Fibroblast of pulmonary artery (primary cell): ENCODE results near the gene SHROOM3.

Source experiments
- DNase-seq: peaks from one replicate; pipeline ENCODE4 v3.0.0-alpha.2; 2010; ENCODE audit warnings: low read depth
- H3K4me3 ChIP-seq: replicated peaks from 2 replicates; pipeline ENCODE4 v1.5.1; 2011; ENCODE audit warnings: low read depth, mild to moderate bottlenecking, control low read depth, low read length, moderate library complexity
- CTCF ChIP-seq: IDR thresholded peaks from 2 replicates; pipeline ENCODE4 v1.5.1; 2011; ENCODE audit warnings: mild to moderate bottlenecking, control low read depth, low read length, inconsistent platforms; ENCODE audit errors: missing control alignments

SHROOM3 gene

GRCh38 chr4:76523593-76523992 lies 88.6 kb downstream of the SHROOM3 start:
- TF ChIP-seq CTCF, result no peak
- no peak for DNase-seq
- H3K4me3 ChIP-seq, result no peak overlapping the region

- no peak for DNase-seq
- no peak overlapping the region for H3K4me3 ChIP-seq
- TF ChIP-seq CTCF, result no peak
These were observed 90.7 kb downstream of the SHROOM3 start for GRCh38 chr4:76525751-76526150.

GRCh38 chr4:76526585-76526990 lies 91.6 kb downstream of the SHROOM3 start:
- H3K4me3 ChIP-seq, result no peak overlapping the region
- TF ChIP-seq CTCF, result no peak
- peak; percentile 77 for DNase-seq

GRCh38 chr4:76527666-76528065 lies 92.6 kb downstream of the SHROOM3 start:
- no peak for TF ChIP-seq CTCF
- no peak for DNase-seq
- no peak overlapping the region for H3K4me3 ChIP-seq

GRCh38 chr4:76531597-76531996 lies 96.6 kb downstream of the SHROOM3 start:
- TF ChIP-seq CTCF, result no peak
- DNase-seq, result no peak
- no peak overlapping the region for H3K4me3 ChIP-seq

GRCh38 chr4:76532805-76533204 lies 97.8 kb downstream of the SHROOM3 start:
- no peak for TF ChIP-seq CTCF
- H3K4me3 ChIP-seq, result no peak overlapping the region
- no peak for DNase-seq

GRCh38 chr4:76533314-76533713 lies 98.3 kb downstream of the SHROOM3 start:
- no peak for TF ChIP-seq CTCF
- H3K4me3 ChIP-seq, result no peak overlapping the region
- no peak for DNase-seq
